Spleen (tissue), 11 donors: ENCODE results near the gene NCOA7. TPM values are rescaled to one million over a fixed set of nuclear protein-coding genes. Genes with fewer than 3 reads are reported as not detected.

ENCODE experiments used
- DNase-seq: peaks from one replicate; pipeline ENCODE4 v3.0.0-alpha.2; 2020
- H3K27ac ChIP-seq, 8 donors: fragments of 200-600 bp; sonication (generic) in 7 of 8; 1 replicate in 4 of 8; 2 replicates in 4 of 8; pipeline versions ENCODE4 v1.5.0 to v1.8.0; 2016 to 2021; ENCODE audit warnings: inconsistent platforms in 4 of 8, mild to moderate bottlenecking in 4 of 8, moderate library complexity in 1 of 8
- H3K27me3 ChIP-seq, 7 donors: fragments of 200-600 bp; sonication (generic) in 6 of 7; replicated peaks in 1 of 7; 1 replicate in 4 of 7; 2 replicates in 3 of 7; pipeline versions ENCODE4 v1.5.0 to v1.8.0; 2016 to 2021; ENCODE audit warnings: inconsistent platforms in 3 of 7, mild to moderate bottlenecking in 1 of 7
- H3K36me3 ChIP-seq, 6 donors: fragments of 200-600 bp; sonication (generic) in 5 of 6; 1 replicate in 4 of 6; 2 replicates in 2 of 6; pipeline versions ENCODE4 v1.5.0 to v1.8.0; 2016 to 2021; ENCODE audit warnings: inconsistent platforms in 2 of 6
- H3K4me1 ChIP-seq, 6 donors: fragments of 200-600 bp; sonication (generic) in 5 of 6; 1 replicate in 3 of 6; 2 replicates in 3 of 6; pipeline versions ENCODE4 v1.5.0 to v1.8.0; 2016 to 2021; ENCODE audit warnings: inconsistent platforms in 3 of 6
- H3K4me3 ChIP-seq, 8 donors: fragments of 200-600 bp; sonication (generic) in 7 of 8; 1 replicate in 4 of 8; 2 replicates in 4 of 8; pipeline versions ENCODE4 v1.5.0 to v1.8.0; 2016 to 2021; ENCODE audit warnings: inconsistent platforms in 4 of 8, mild to moderate bottlenecking in 4 of 8, moderate library complexity in 2 of 8
- H3K9me3 ChIP-seq, 8 donors: fragments of 200-600 bp; sonication (generic) in 7 of 8; 1 replicate in 4 of 8; 2 replicates in 4 of 8; pipeline versions ENCODE4 v1.5.0 to v1.8.0; 2016 to 2021; ENCODE audit warnings: inconsistent platforms in 4 of 8
- POLR2A ChIP-seq, 3 donors: fragments of 450-650 bp; IDR thresholded peaks; one replicate each; pipeline ENCODE4 v1.5.1; 2017; ENCODE audit warnings: antibody characterized with exemption in 3 of 3, mild to moderate bottlenecking in 1 of 3
- POLR2AphosphoS5 ChIP-seq, 3 donors: sonication (generic); formaldehyde crosslinking; IDR thresholded peaks; one replicate each; pipeline ENCODE4 v1.5.1; 2017; ENCODE audit warnings: antibody characterized with exemption in 3 of 3
- WGBS, 5 donors: extraction: QIAGEN DNeasy Blood & Tissue Kit in 3 of 5; methylation state at CpG; one replicate each; pipeline versions ENCODE4 v1.1.5 to v1.1.7; 2013 to 2018; 5-methylcytosine and 5-hydroxymethylcytosine counted together
- intact Hi-C: fragments of 100-400 bp; cut with DNase I; formaldehyde crosslinking; loops from one replicate; pipeline ENCODE4 v1.15.0; 2023; ENCODE audit warnings: low total_unique reads
- polyA plus RNA-seq, 3 donors: library from polyadenylated mRNA; stranded (reverse); fragments of 200-250 nt; gene quantifications; one replicate each; pipeline ENCODE4 v1.2.1, GENCODE V29; 2013
- total RNA-seq, 7 donors: library from RNA; depleted of rRNA in 3 of 7; stranded (reverse); fragments of >200 nt in 3 of 7; fragmentation: NEBNext Ultra II Directional in 4 of 7; extraction: Animal tissue kit (Norgen Biotek cat#: 25700) in 4 of 7; gene quantifications; one replicate each; pipeline versions ENCODE4 v1.1.0 to v1.2.1, GENCODE V29; 2016 to 2021
- TF ChIP-seq, protein P1 (sequence below), 11 experiments: fragments of 200-600 bp in 7 of 11; fragments of 450-650 bp in 4 of 11; sonication (generic) in 4 of 11; IDR thresholded peaks in 8 of 11; conservative IDR thresholded peaks in 3 of 11; 1 replicate in 7 of 11; 2 replicates in 4 of 11; pipeline versions ENCODE4 v1.4.0 to v1.8.0; 2016 to 2021; ENCODE audit warnings: antibody characterized with exemption in 11 of 11, inconsistent platforms in 4 of 11, mild to moderate bottlenecking in 1 of 11
- donor health status: healthy with polysubstance abuse.
- donor health status: DM: no; HTN: no; CAD: no; lungs with moderate emphysema.
- donor health status: DM: no; HTN: no; CAD: no.
- donor health status: Bipolar disorder and iron deficiency.
- donor health status: healthy.
- donor health status: DM: no; HTN: no; CAD: no.
- donor health status: DM: yes; HTN: yes; CAD: no.

NCOA7 gene
- total and polyA plus RNA-seq, 10 donors, result 11.8 to 84.3 (median 43.1) TPM

DNA sequence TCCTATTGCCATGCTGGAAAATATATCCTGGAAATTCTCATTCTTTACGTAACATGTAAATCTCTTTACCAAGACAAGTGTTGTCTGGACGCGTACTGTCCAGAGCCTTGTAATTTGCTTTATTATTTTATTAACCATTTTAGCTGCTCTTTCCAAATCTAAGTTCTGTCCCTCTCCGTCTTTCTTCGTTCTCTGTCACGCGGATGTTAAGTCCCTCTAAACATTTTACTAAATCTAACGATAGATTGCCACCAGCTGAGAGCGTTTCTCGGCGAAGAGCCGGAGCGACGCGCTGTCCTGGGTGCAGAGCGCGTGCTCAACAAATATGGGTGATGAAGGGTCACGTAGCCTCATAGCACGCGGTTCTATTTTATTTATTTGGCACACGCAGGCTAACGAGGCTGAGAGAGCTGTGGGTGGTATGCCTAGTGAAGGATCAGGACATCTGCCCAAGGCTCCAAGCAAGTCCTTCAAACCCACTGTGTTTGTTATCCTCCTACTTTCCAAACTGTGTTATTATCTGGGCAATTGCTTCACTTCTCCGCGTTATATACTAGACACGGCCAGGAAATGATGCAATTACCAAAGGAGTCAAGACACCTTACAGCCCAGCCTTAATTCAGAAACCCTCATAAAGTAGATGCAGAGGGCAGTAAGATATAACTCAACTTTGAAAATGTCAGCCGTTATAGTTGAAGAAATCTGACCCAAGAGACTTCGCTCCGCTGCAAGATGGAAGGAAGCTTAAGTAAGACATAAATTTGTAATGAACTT, 10.0 kb upstream of the NCOA7 start:
- Histone ChIP-seq H3K9me3 (no peaks in the 10 kb centered on the region), H3K4me3 (peak overlapping the region; percentile 50 to 83 (median 60)), H3K27ac (peak overlapping the region; percentile 93 to 98 (median 96)), H3K27me3 (no peaks in the 10 kb centered on the region), H3K4me1 (peaks cover 7 to 34% (median 14%) of the 10 kb centered on the region in 6 donors), H3K36me3 (no peaks in the 10 kb centered on the region)
- WGBS, 5 donors, result 0% methylated on average over 28 of the region's 28 CpGs
- DNase-seq, result peak; percentile 88
- TF ChIP-seq POLR2AphosphoS5 (IDR thresholded peaks at IDR 0.05) (peak in 2 of 3 donors; percentile 81), POLR2A (IDR thresholded peaks at IDR 0.05) (peak in 2 of 3 donors; percentile 28 to 58)
- TF ChIP-seq, protein P1, sequence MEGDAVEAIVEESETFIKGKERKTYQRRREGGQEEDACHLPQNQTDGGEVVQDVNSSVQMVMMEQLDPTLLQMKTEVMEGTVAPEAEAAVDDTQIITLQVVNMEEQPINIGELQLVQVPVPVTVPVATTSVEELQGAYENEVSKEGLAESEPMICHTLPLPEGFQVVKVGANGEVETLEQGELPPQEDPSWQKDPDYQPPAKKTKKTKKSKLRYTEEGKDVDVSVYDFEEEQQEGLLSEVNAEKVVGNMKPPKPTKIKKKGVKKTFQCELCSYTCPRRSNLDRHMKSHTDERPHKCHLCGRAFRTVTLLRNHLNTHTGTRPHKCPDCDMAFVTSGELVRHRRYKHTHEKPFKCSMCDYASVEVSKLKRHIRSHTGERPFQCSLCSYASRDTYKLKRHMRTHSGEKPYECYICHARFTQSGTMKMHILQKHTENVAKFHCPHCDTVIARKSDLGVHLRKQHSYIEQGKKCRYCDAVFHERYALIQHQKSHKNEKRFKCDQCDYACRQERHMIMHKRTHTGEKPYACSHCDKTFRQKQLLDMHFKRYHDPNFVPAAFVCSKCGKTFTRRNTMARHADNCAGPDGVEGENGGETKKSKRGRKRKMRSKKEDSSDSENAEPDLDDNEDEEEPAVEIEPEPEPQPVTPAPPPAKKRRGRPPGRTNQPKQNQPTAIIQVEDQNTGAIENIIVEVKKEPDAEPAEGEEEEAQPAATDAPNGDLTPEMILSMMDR (IDR thresholded peaks at IDR 0.05 in 8 of 11, conservative IDR thresholded peaks at IDR 0.05 in 3 of 11), result no peak
- intact Hi-C loops, result loop anchor here (5.0 kb wide), 2 partner anchors 177 to 192 kb away; partner anchors contain the start of gene HINT3

DNA sequence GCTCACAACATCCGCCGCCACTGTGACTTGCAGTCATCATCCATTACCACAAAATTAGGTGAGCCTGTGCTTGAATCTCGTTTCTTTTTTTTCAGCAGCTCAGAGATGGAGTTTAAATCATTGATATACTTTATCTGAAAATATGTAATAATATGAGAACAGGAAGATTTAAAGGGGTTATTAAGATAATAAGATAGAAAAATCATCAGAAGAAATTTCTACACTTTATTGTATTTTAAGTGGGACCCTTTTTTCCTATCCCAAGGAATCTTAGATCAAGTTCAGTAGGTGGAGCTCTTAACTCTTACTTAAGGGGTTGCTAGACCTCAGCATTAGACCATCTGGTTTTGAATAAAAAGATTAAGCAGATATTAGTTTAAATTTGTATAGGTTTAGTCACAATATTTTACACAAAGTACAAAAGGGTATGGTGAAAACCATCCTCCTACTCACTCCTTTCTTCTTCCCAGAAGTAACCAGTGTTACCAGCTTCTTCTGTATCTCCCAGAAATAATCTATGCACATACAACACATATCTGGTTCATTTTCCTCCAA, 9.4 kb upstream of the NCOA7 start:
- DNase-seq, result peak; percentile 76
- TF ChIP-seq POLR2AphosphoS5 (IDR thresholded peaks at IDR 0.05) (no peak), POLR2A (IDR thresholded peaks at IDR 0.05) (no peak)
- TF ChIP-seq, protein P1 (IDR thresholded peaks at IDR 0.05 in 8 of 11, conservative IDR thresholded peaks at IDR 0.05 in 3 of 11), result no peak
- peak overlapping the region; percentile 50 to 83 (median 60) for H3K4me3 ChIP-seq
- H3K27me3 ChIP-seq, result no peaks in the 10 kb centered on the region
- H3K4me1 ChIP-seq, result peaks cover 7 to 34% (median 14%) of the 10 kb centered on the region in 6 donors
- intact Hi-C loops, result loop anchor here (5.0 kb wide), 2 partner anchors 176 to 191 kb away; partner anchors contain the start of gene HINT3
- 0 to 1% (median 0%) methylated on average over 3 of the region's 3 CpGs for WGBS, 5 donors
- H3K36me3 ChIP-seq, result peaks cover 0 to under 1% (median 0%) of the 10 kb centered on the region in 6 donors
- peak overlapping the region; percentile 93 to 98 (median 96) for H3K27ac ChIP-seq
- no peaks in the 10 kb centered on the region for H3K9me3 ChIP-seq

DNA sequence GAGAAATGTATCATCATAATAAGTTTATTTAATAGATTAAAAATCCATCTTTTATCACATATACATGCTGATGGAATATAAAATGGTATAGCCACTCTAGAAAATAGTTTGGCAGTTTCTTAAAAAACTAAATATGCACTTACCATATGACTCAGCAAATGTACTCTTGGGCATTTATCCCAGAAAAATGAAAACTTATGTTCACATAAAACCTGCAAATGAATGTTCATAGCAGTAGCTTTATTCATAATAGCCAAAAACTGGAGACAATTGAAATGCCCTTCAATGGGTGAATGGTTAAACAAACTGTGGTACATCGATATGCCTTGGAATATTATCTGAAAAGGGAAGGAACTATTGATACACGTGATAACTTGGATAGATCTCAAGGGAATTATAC, 6.4 kb upstream of the NCOA7 start:
- Histone ChIP-seq H3K4me1 (peaks cover 15 to 48% (median 30%) of the 10 kb centered on the region in 6 donors), H3K27me3 (no peaks in the 10 kb centered on the region), H3K9me3 (no peaks in the 10 kb centered on the region), H3K4me3 (no peak overlapping the region), H3K36me3 (peaks cover 0 to 5% (median 0%) of the 10 kb centered on the region in 6 donors), H3K27ac (no peak overlapping the region)
- WGBS, 5 donors, result 61 to 81% (median 69%) methylated on average over 2 of the region's 2 CpGs
- intact Hi-C loops, result loop anchor here (5.0 kb wide), 2 partner anchors 173 to 188 kb away; partner anchors contain the start of gene HINT3
- no peak for TF ChIP-seq POLR2AphosphoS5 (IDR thresholded peaks at IDR 0.05)
- no peak for DNase-seq

DNA sequence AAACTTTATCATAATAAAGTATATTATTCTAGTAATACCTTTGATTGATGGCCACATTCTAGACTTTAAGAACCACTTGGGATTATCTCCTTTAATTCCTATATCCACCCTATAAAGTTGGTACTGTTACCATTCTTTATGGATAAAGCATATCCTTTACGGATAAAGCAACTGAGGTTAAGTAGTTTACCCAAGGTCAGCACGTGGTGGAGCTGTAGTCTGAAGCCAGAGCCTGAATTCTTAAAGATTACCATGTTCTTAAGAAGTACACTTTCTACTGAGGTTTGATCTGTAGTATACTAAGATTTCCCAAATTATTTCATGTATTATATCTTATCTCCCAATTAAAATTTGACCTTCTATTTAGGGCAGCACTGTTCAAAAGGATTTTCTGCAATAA, 3.0 kb upstream of the NCOA7 start:
- Histone ChIP-seq H3K4me3 (no peak overlapping the region), H3K4me1 (peaks cover 15 to 49% (median 37%) of the 10 kb centered on the region in 6 donors), H3K9me3 (no peaks in the 10 kb centered on the region), H3K27me3 (no peaks in the 10 kb centered on the region), H3K36me3 (peaks cover 0 to 5% (median 0%) of the 10 kb centered on the region in 6 donors), H3K27ac (no peak overlapping the region)
- TF ChIP-seq, protein P1 (IDR thresholded peaks at IDR 0.05 in 8 of 11, conservative IDR thresholded peaks at IDR 0.05 in 3 of 11), result peak in 1 of 11 experiments; percentile 26
- TF ChIP-seq POLR2AphosphoS5 (IDR thresholded peaks at IDR 0.05), result no peak
- TF ChIP-seq POLR2A (IDR thresholded peaks at IDR 0.05), result no peak
- WGBS, 5 donors, result 28 to 49% (median 42%) methylated on average over 2 of the region's 2 CpGs
- no peak for DNase-seq
- intact Hi-C loops, result no loop called here
